ENCODE data around the gene ADAM29.
"Not testable (repeated sequence)": the region's sequence is repeated elsewhere in the genome, so short reads cannot be mapped to it uniquely, and the experiment has no call there.

The ADAM29 gene

GRCh38 chr4:174940002-174940401 is 21.8 kb downstream of the ADAM29 start:
- H3K4me3 ChIP-seq (ENCODE audit: low read length), result no peak overlapping the region
- TF ChIP-seq CTCF (IDR thresholded peaks at IDR 0.05; ENCODE audit: insufficient read depth, low read depth, low read length, missing control alignments), result no peak
- no peak for DNase-seq (ENCODE audit: low read depth)

GRCh38 chr4:174946246-174946645 is 28.1 kb downstream of the ADAM29 start:
- no peak overlapping the region for H3K4me3 ChIP-seq (ENCODE audit: low read length)
- no peak for DNase-seq (ENCODE audit: low read depth)
- no peak for TF ChIP-seq CTCF (IDR thresholded peaks at IDR 0.05; ENCODE audit: insufficient read depth, low read depth, low read length, missing control alignments)

GRCh38 chr4:174948826-174949225 is 30.7 kb downstream of the ADAM29 start:
- H3K4me3 ChIP-seq (ENCODE audit: low read length), result no peak overlapping the region
- DNase-seq (ENCODE audit: low read depth), result no peak
- no peak for TF ChIP-seq CTCF (IDR thresholded peaks at IDR 0.05; ENCODE audit: insufficient read depth, low read depth, low read length, missing control alignments)

- no peak overlapping the region for H3K4me3 ChIP-seq (ENCODE audit: low read length)
- no peak for DNase-seq (ENCODE audit: low read depth)
- no peak for TF ChIP-seq CTCF (IDR thresholded peaks at IDR 0.05; ENCODE audit: insufficient read depth, low read depth, low read length, missing control alignments)
Measured at GRCh38 chr4:174972911-174973310, 54.8 kb downstream of the ADAM29 start.

GRCh38 chr4:174973336-174973735 is 55.2 kb downstream of the ADAM29 start:
- no peak for TF ChIP-seq CTCF (IDR thresholded peaks at IDR 0.05; ENCODE audit: insufficient read depth, low read depth, low read length, missing control alignments)
- H3K4me3 ChIP-seq (ENCODE audit: low read length), result no peak overlapping the region
- no peak for DNase-seq (ENCODE audit: low read depth)

GRCh38 chr4:174983128-174983750 is 65.1 kb downstream of the ADAM29 start:
- DNase-seq (ENCODE audit: low read depth), result no peak

GRCh38 chr4:174983870-174984269 is 65.7 kb downstream of the ADAM29 start:
- not testable (repeated sequence) for H3K4me3 ChIP-seq (ENCODE audit: low read length); DNase-seq (ENCODE audit: low read depth)

More at GRCh38 chr4:174983128-174983750, 65.1 kb downstream of the ADAM29 start:
- H3K4me3 ChIP-seq (ENCODE audit: low read length), result no peak overlapping the region
- TF ChIP-seq CTCF (IDR thresholded peaks at IDR 0.05; ENCODE audit: insufficient read depth, low read depth, low read length, missing control alignments), result no peak
